ENCODE results near the gene CLCNKB.

GRCh38 chr1:16074217-16074616, 30.6 kb downstream of the CLCNKB start:
- TF ChIP-seq REST (IDR thresholded peaks at IDR 0.05; ENCODE audit: insufficient read depth in 1 of 2, low read depth in 2 of 2, low read length in 2 of 2) (no peak), POLR2AphosphoS5 (IDR thresholded peaks at IDR 0.05; ENCODE audit: low read depth, low read length) (no peak), SIN3A (IDR thresholded peaks at IDR 0.05; ENCODE audit: borderline replicate concordance, insufficient read depth, low read length) (no peak), TAF1 (IDR thresholded peaks at IDR 0.05; ENCODE audit: borderline replicate concordance, insufficient read depth, low read length) (no peak)
